Glutamatergic neuron (in vitro differentiated cells): ENCODE data around the gene CPNE8. TPM values are rescaled to one million over a fixed set of nuclear protein-coding genes. Genes with fewer than 3 reads are reported as not detected.

Source experiments
- DNase-seq: peaks from one replicate; pipeline ENCODE4 v3.0.0; 2022
- H3K27ac Mint-ChIP-seq: one replicate; pipeline ENCODE4 v1.8.0; 2020; ENCODE audit warnings: mild to moderate bottlenecking, mixed read lengths, inconsistent platforms; ENCODE audit not compliant: unreplicated experiment
- H3K27me3 Mint-ChIP-seq: one replicate; pipeline ENCODE4 v1.8.0; 2020; ENCODE audit warnings: mild to moderate bottlenecking, moderate library complexity, mixed read lengths, inconsistent platforms; ENCODE audit not compliant: unreplicated experiment
- H3K36me3 Mint-ChIP-seq: one replicate; pipeline ENCODE4 v1.8.0; 2020; ENCODE audit warnings: mild to moderate bottlenecking, mixed read lengths, inconsistent platforms; ENCODE audit not compliant: unreplicated experiment
- H3K4me1 Mint-ChIP-seq: one replicate; pipeline ENCODE4 v1.8.0; 2020; ENCODE audit warnings: mild to moderate bottlenecking, low read depth, mixed read lengths, inconsistent platforms; ENCODE audit not compliant: unreplicated experiment
- H3K4me3 Mint-ChIP-seq: one replicate; pipeline ENCODE4 v1.8.0; 2020; ENCODE audit warnings: mild to moderate bottlenecking, mixed read lengths, inconsistent platforms; ENCODE audit not compliant: unreplicated experiment
- H3K9me3 Mint-ChIP-seq: one replicate; pipeline ENCODE4 v1.8.0; 2020; ENCODE audit warnings: mild to moderate bottlenecking, moderate library complexity, mixed read lengths, inconsistent platforms; ENCODE audit not compliant: unreplicated experiment
- total RNA-seq: library from RNA; stranded (reverse); fragmentation: NEBNext Ultra II Directional; extraction: Animal tissue kit (Norgen Biotek cat#: 25700); gene quantifications from one replicate; pipeline ENCODE4 v1.2.1, GENCODE V29; 2021; ENCODE audit not compliant: unreplicated experiment
- TF ChIP-seq, protein P1 (sequence below): fragments of 200-600 bp; sonication (generic); IDR thresholded peaks from one replicate; pipeline ENCODE4 v1.5.0; 2021; ENCODE audit not compliant: partially characterized antibody, unreplicated experiment

Gene CPNE8
- total RNA-seq, 1 donor from 2014 or later, result 5.9 TPM

DNA sequence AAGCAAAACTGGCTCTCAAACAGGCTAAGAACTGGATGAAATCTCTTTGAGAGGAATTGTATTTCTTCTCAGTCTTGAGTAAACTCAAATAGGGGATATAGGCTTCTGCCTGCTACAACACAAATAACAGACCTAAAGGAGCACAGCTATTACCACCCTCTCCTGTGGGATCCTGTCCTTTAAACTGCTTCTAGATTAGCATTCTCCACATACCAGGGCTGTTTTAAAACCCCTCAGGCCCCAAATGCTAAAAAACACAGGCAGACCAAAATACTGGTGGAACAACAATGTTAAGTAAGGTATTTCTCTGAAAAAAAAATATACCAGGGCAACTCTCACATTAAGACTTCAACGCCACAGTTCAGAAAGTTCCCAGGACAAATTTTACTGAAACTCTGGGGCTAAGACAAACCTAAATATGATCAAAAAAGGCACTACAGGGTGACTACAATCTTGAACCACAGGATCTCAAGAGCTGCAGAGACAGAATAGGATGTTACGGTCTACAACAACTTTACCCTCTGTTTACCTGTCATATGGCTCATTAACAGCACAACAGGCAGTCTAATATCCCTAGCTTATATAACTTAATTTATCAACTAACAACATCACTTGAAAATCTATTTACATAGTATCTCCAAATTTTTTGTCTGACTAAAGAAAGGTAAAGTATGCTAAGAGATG is 7.2 kb downstream of the CPNE8 start:
- no peak overlapping the region for H3K27ac Mint-ChIP-seq
- no peaks in the 10 kb centered on the region for H3K36me3 Mint-ChIP-seq
- no peak overlapping the region for H3K4me3 Mint-ChIP-seq
- no peaks in the 10 kb centered on the region for H3K4me1 Mint-ChIP-seq
- TF ChIP-seq, protein P1, sequence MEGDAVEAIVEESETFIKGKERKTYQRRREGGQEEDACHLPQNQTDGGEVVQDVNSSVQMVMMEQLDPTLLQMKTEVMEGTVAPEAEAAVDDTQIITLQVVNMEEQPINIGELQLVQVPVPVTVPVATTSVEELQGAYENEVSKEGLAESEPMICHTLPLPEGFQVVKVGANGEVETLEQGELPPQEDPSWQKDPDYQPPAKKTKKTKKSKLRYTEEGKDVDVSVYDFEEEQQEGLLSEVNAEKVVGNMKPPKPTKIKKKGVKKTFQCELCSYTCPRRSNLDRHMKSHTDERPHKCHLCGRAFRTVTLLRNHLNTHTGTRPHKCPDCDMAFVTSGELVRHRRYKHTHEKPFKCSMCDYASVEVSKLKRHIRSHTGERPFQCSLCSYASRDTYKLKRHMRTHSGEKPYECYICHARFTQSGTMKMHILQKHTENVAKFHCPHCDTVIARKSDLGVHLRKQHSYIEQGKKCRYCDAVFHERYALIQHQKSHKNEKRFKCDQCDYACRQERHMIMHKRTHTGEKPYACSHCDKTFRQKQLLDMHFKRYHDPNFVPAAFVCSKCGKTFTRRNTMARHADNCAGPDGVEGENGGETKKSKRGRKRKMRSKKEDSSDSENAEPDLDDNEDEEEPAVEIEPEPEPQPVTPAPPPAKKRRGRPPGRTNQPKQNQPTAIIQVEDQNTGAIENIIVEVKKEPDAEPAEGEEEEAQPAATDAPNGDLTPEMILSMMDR, result no peak
- no peaks in the 10 kb centered on the region for H3K27me3 Mint-ChIP-seq
- no peaks in the 10 kb centered on the region for H3K9me3 Mint-ChIP-seq
- no peak for DNase-seq

DNA sequence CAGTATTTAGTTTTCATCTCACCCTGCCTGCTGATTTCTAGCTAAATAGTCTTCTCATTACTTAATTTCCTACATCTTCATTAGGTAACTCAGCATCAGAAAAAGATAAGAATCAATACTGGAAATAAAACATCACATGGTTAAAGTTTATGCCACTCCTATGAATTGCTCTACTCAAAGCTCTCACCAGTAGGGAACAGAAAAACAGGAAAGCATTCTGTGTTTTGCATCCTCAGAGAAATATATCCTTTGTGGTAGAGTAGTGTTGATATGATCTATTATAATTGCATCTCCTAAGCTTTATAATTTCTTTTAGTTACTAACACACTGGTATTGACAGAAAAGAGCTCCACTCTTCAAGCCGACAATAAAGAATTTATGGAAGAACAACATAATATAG is 9.9 kb downstream of the CPNE8 start:
- TF ChIP-seq, protein P1, result no peak
- no peak for DNase-seq
- H3K4me3 Mint-ChIP-seq, result no peak overlapping the region

DNA sequence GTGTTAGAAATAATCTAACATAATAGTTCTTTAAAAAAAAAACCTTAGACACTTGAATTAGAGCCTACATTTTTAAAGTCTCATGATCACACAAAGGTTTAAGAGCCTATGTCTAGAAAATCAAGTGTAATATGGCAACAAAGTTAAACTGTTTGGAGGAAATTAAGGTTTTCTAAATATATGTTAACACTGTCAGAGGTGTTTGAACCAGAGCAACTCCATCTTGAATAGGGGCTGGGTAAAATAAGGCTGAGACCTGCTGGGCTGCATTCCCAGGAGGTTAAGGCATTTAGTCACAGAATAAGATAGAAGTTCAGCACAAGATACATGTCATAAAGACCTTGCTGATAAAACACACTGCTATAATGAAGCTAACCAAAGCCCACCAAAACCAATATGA is 12.4 kb downstream of the CPNE8 start:
- DNase-seq, result no peak
- Mint-ChIP-seq H3K27me3 (no peaks in the 10 kb centered on the region), H3K27ac (no peak overlapping the region), H3K9me3 (no peaks in the 10 kb centered on the region), H3K4me1 (no peaks in the 10 kb centered on the region), H3K4me3 (no peak overlapping the region), H3K36me3 (no peaks in the 10 kb centered on the region)
- TF ChIP-seq, protein P1, result no peak

More for the DNA sequence above, 9.9 kb downstream of the CPNE8 start:
- Mint-ChIP-seq H3K27ac (no peak overlapping the region), H3K4me1 (no peaks in the 10 kb centered on the region), H3K36me3 (no peaks in the 10 kb centered on the region), H3K9me3 (no peaks in the 10 kb centered on the region), H3K27me3 (no peaks in the 10 kb centered on the region)

DNA sequence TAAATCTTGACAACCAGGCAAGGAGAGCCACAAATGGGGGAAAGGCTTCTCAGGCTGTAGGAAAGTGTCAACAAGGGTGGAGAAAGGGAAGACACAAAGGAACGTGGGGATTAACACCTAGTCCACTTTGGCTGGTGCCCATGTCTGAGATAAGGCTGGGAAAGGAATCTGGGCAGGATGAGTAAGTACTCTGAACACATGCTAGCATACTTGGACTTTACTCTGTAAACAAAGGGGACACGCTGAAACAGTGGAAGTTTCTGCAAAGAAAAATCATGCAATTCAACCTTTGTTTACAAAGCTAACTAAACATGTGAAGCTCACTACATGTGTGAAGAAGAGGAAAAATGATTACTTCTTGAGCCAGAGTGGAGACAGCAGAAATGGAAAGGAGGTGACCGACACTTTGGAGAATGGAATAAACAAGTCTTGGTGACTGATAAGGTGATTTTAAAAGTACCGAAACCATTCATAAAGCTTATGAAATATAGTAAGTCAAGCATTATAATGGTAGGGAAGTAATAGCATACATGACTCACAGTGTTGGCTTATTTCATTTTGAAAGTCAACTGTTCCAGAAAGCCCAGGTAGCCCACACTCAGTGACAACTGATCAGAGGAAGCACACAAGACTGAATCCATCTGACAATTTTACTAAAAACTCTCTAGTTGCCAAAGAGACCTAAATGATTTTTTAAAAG is 13.2 kb downstream of the CPNE8 start:
- no peaks in the 10 kb centered on the region for H3K27me3 Mint-ChIP-seq
- no peak for DNase-seq
- TF ChIP-seq, protein P1, result no peak
- H3K4me3 Mint-ChIP-seq, result no peak overlapping the region
- H3K4me1 Mint-ChIP-seq, result no peaks in the 10 kb centered on the region
- H3K9me3 Mint-ChIP-seq, result no peaks in the 10 kb centered on the region
- no peak overlapping the region for H3K27ac Mint-ChIP-seq
- no peaks in the 10 kb centered on the region for H3K36me3 Mint-ChIP-seq
